Coronary artery (tissue), 2 donors: ENCODE measurements around the gene DIRAS1.

ENCODE experiments used
- DNase-seq: peaks from one replicate; pipeline ENCODE4 v3.0.0-alpha.2; 2017; ENCODE audit warnings: low spot score
- H3K27ac ChIP-seq, 2 donors: fragments of 200-600 bp; sonication (generic); one replicate each; pipeline ENCODE4 v1.5.1; 2016 to 2019
- H3K4me3 ChIP-seq: fragments of 200-600 bp; sonication (generic); 2 replicates; pipeline ENCODE4 v1.5.1; 2016; ENCODE audit warnings: mild to moderate bottlenecking, moderate library complexity
- CTCF ChIP-seq: fragments of 200-600 bp; sonication (generic); IDR thresholded peaks from one replicate; pipeline ENCODE4 v1.5.1; 2019; ENCODE audit warnings: antibody characterized with exemption

Gene DIRAS1

GRCh38 chr19:2765376-2765775 lies 44.2 kb upstream of the DIRAS1 start:
- TF ChIP-seq CTCF: no peak
- no peak overlapping the region for H3K27ac ChIP-seq
- DNase-seq: no peak
- no peak overlapping the region for H3K4me3 ChIP-seq

GRCh38 chr19:2764945-2765344 lies 43.8 kb upstream of the DIRAS1 start:
- DNase-seq: no peak

GRCh38 chr19:2763687-2764086 lies 42.5 kb upstream of the DIRAS1 start:
- no peak overlapping the region for H3K27ac ChIP-seq
- no peak for TF ChIP-seq CTCF

More at GRCh38 chr19:2764945-2765344, 43.8 kb upstream of the DIRAS1 start:
- Histone ChIP-seq H3K4me3 (no peak overlapping the region), H3K27ac (no peak overlapping the region)
- TF ChIP-seq CTCF: no peak

GRCh38 chr19:2762783-2763496 lies 41.8 kb upstream of the DIRAS1 start:
- H3K27ac ChIP-seq: no peak overlapping the region
- no peak for TF ChIP-seq CTCF
- DNase-seq: no peak
- H3K4me3 ChIP-seq: no peak overlapping the region

More at GRCh38 chr19:2763687-2764086, 42.5 kb upstream of the DIRAS1 start:
- no peak for DNase-seq
- H3K4me3 ChIP-seq: no peak overlapping the region

- DNase-seq: no peak
- no peak overlapping the region for H3K27ac ChIP-seq
- no peak overlapping the region for H3K4me3 ChIP-seq
- no peak for TF ChIP-seq CTCF
Measured at GRCh38 chr19:2761876-2762782, 41.0 kb upstream of the DIRAS1 start.

- Histone ChIP-seq H3K27ac (no peak overlapping the region), H3K4me3 (no peak overlapping the region)
- no peak for DNase-seq
- no peak for TF ChIP-seq CTCF
Measured at GRCh38 chr19:2761309-2761677, 40.1 kb upstream of the DIRAS1 start.

- H3K27ac ChIP-seq: no peak overlapping the region
- H3K4me3 ChIP-seq: no peak overlapping the region
- DNase-seq: no peak
- no peak for TF ChIP-seq CTCF
Measured at GRCh38 chr19:2759965-2760364, 38.8 kb upstream of the DIRAS1 start.
